Neural progenitor cell (in vitro differentiated cells): ENCODE data around the gene SLC6A13. TPM values are rescaled to one million over a fixed set of nuclear protein-coding genes. Genes with fewer than 3 reads are reported as not detected.

Source experiments
- DNase-seq: peaks from one replicate; pipeline ENCODE4 v3.0.0-alpha.2; 2016; ENCODE audit warnings: low spot score
- H2AFZ ChIP-seq: fragments of 200-600 bp; sonication (generic); replicated peaks from 2 replicates; pipeline ENCODE4 v1.6.1; 2016; ENCODE audit warnings: antibody characterized with exemption
- H3F3A ChIP-seq: fragments of 200-600 bp; sonication (generic); 2 replicates; pipeline ENCODE4 v1.6.1; 2016; ENCODE audit warnings: antibody characterized with exemption, low read depth
- H3K27ac ChIP-seq: fragments of 200-600 bp; sonication (generic); 2 replicates; pipeline ENCODE4 v1.5.1; 2016; ENCODE audit warnings: mild to moderate bottlenecking
- H3K27me3 ChIP-seq: fragments of 200-600 bp; sonication (generic); 2 replicates; pipeline ENCODE4 v1.6.1; 2016; ENCODE audit warnings: mild to moderate bottlenecking, moderate library complexity
- H3K36me3 ChIP-seq: fragments of 200-600 bp; sonication (generic); 2 replicates; pipeline ENCODE4 v1.5.1; 2016
- H3K4me1 ChIP-seq: fragments of 200-600 bp; sonication (generic); 2 replicates; pipeline ENCODE4 v1.6.1; 2016; ENCODE audit warnings: mixed run types
- H3K4me2 ChIP-seq: fragments of 200-600 bp; sonication (generic); 2 replicates; pipeline ENCODE4 v1.6.1; 2016
- H3K4me3 ChIP-seq: fragments of 200-600 bp; sonication (generic); 2 replicates; pipeline ENCODE4 v1.5.1; 2016
- H3K79me2 ChIP-seq: fragments of 200-600 bp; sonication (generic); 2 replicates; pipeline ENCODE4 v1.6.1; 2016; ENCODE audit warnings: low read depth
- H3K9ac ChIP-seq: fragments of 200-600 bp; sonication (generic); 2 replicates; pipeline ENCODE4 v1.6.1; 2016
- H3K9me3 ChIP-seq: fragments of 200-600 bp; sonication (generic); 2 replicates; pipeline ENCODE4 v1.5.1; 2016; ENCODE audit warnings: low read depth
- H4K20me1 ChIP-seq: fragments of 200-600 bp; sonication (generic); 2 replicates; pipeline ENCODE4 v1.6.1; 2016; ENCODE audit warnings: low read depth
- H3K27ac Mint-ChIP-seq: 3 replicates; pipeline ENCODE4 v1.8.0; 2021; ENCODE audit warnings: mixed read lengths
- H3K27me3 Mint-ChIP-seq: 2 replicates; pipeline ENCODE4 v1.8.0; 2022; ENCODE audit warnings: low read depth, mild to moderate bottlenecking, inconsistent platforms, moderate library complexity, mixed read lengths; ENCODE audit not compliant: insufficient read depth
- H3K36me3 Mint-ChIP-seq: 3 replicates; pipeline ENCODE4 v1.8.0; 2021; ENCODE audit warnings: mixed read lengths
- H3K4me1 Mint-ChIP-seq: 3 replicates; pipeline ENCODE4 v1.8.0; 2021; ENCODE audit warnings: mixed read lengths
- H3K4me3 Mint-ChIP-seq: 3 replicates; pipeline ENCODE4 v1.8.0; 2021; ENCODE audit warnings: mild to moderate bottlenecking, moderate library complexity, mixed read lengths
- H3K9me3 Mint-ChIP-seq: 3 replicates; pipeline ENCODE4 v1.8.0; 2020; ENCODE audit warnings: mixed read lengths
- CTCF ChIP-seq: fragments of 200-600 bp; sonication (generic); IDR thresholded peaks from 2 replicates; pipeline ENCODE4 v1.5.1; 2017; ENCODE audit warnings: antibody characterized with exemption, mild to moderate bottlenecking
- EZH2 ChIP-seq: fragments of 200-600 bp; sonication (generic); IDR thresholded peaks from 2 replicates; pipeline ENCODE4 v1.6.1; 2017; ENCODE audit warnings: antibody characterized with exemption, mild to moderate bottlenecking, moderate library complexity
- EZH2phosphoT487 ChIP-seq: fragments of 200-600 bp; sonication (generic); IDR thresholded peaks from 2 replicates; pipeline ENCODE4 v1.6.1; 2017; ENCODE audit warnings: antibody characterized with exemption
- total RNA-seq: library from RNA; depleted of rRNA; stranded (reverse); fragments of >200 nt; gene quantifications from 2 replicates; pipeline ENCODE4 v1.2.3, GENCODE V29; 2015; ENCODE audit warnings: low replicate concordance

The SLC6A13 gene
- total RNA-seq, 1 donor from 2014 or later, result not detected

- TF ChIP-seq EZH2, result no peak
- TF ChIP-seq EZH2phosphoT487, result no peak
- TF ChIP-seq CTCF, result no peak
- no peak overlapping the region for H3K4me3 ChIP-seq
- no peaks in the 10 kb centered on the region for H3K9me3 ChIP-seq
- H3K4me3 Mint-ChIP-seq, result no peak overlapping the region
- no peaks in the 10 kb centered on the region for H3K36me3 Mint-ChIP-seq
- H3K4me1 ChIP-seq, result peaks cover 21% of the 10 kb centered on the region
- H3K9me3 Mint-ChIP-seq, result no peaks in the 10 kb centered on the region
- no peak overlapping the region for H2AFZ ChIP-seq
- H3K27ac Mint-ChIP-seq, result peak overlapping the region; percentile 63
- peaks cover 35% of the 10 kb centered on the region for H3K4me1 Mint-ChIP-seq
- H3K27ac ChIP-seq, result no peak overlapping the region
- H3K36me3 ChIP-seq, result no peaks in the 10 kb centered on the region
- H3F3A ChIP-seq, result no peaks in the 10 kb centered on the region
- no peak overlapping the region for H3K9ac ChIP-seq
- no peak for DNase-seq
- peak overlapping the region; percentile 42 for H3K4me2 ChIP-seq
- H3K27me3 Mint-ChIP-seq, result peaks cover 22% of the 10 kb centered on the region
- no peaks in the 10 kb centered on the region for H3K79me2 ChIP-seq
- H3K27me3 ChIP-seq, result peaks cover 68% of the 10 kb centered on the region
- no peaks in the 10 kb centered on the region for H4K20me1 ChIP-seq
Measured at GRCh38 chr12:212715-213526, 49.7 kb downstream of the SLC6A13 start.

GRCh38 chr12:212415-212714, 50.3 kb downstream of the SLC6A13 start:
- no peak overlapping the region for H2AFZ ChIP-seq
- Mint-ChIP-seq H3K4me3 (no peak overlapping the region), H3K4me1 (peaks cover 35% of the 10 kb centered on the region), H3K27me3 (peaks cover 23% of the 10 kb centered on the region), H3K36me3 (no peaks in the 10 kb centered on the region), H3K27ac (peak overlapping the region; percentile 88), H3K9me3 (no peaks in the 10 kb centered on the region)
- no peak overlapping the region for H3K9ac ChIP-seq
- no peak overlapping the region for H3K27ac ChIP-seq
- no peaks in the 10 kb centered on the region for H3K9me3 ChIP-seq
- no peak for DNase-seq
- H3K4me2 ChIP-seq, result peak overlapping the region; percentile 6
- no peak for TF ChIP-seq EZH2
- no peak for TF ChIP-seq CTCF
- no peak for TF ChIP-seq EZH2phosphoT487
- H3K4me1 ChIP-seq, result peaks cover 21% of the 10 kb centered on the region
- H3K27me3 ChIP-seq, result peaks cover 73% of the 10 kb centered on the region
- no peaks in the 10 kb centered on the region for H3K36me3 ChIP-seq
- no peak overlapping the region for H3K4me3 ChIP-seq
- no peaks in the 10 kb centered on the region for H3F3A ChIP-seq
- H3K79me2 ChIP-seq, result no peaks in the 10 kb centered on the region
- no peaks in the 10 kb centered on the region for H4K20me1 ChIP-seq

- Histone ChIP-seq H2AFZ (no peak overlapping the region), H3K9ac (no peak overlapping the region), H3K9me3 (no peaks in the 10 kb centered on the region), H3K79me2 (no peaks in the 10 kb centered on the region), H3K36me3 (no peaks in the 10 kb centered on the region), H3K27me3 (peaks cover 79% of the 10 kb centered on the region), H3K4me1 (peaks cover 21% of the 10 kb centered on the region), H3K27ac (no peak overlapping the region), H3K4me2 (peak overlapping the region; percentile 6), H3K4me3 (no peak overlapping the region), H4K20me1 (no peaks in the 10 kb centered on the region), H3F3A (no peaks in the 10 kb centered on the region)
- Mint-ChIP-seq H3K4me3 (no peak overlapping the region), H3K4me1 (peaks cover 35% of the 10 kb centered on the region), H3K9me3 (no peaks in the 10 kb centered on the region), H3K27me3 (peaks cover 22% of the 10 kb centered on the region), H3K27ac (peak overlapping the region; percentile 88), H3K36me3 (no peaks in the 10 kb centered on the region)
- DNase-seq, result no peak
- TF ChIP-seq EZH2phosphoT487 (no peak), CTCF (no peak), EZH2 (no peak)
Measured at GRCh38 chr12:211639-212414, 50.8 kb downstream of the SLC6A13 start.
